Measurements from ENCODE around the gene NMUR2. TPM values are rescaled to one million over a fixed set of nuclear protein-coding genes. Genes with fewer than 3 reads are reported as not detected.

NMUR2 gene
- polyA plus RNA-seq, 1 donor from 2014 or later: not detected

GRCh38 chr5:152422081-152422480, 17.0 kb upstream of the NMUR2 start:
- no peak overlapping the region for H3K9ac ChIP-seq (ENCODE audit: low read length)
- H3K27me3 ChIP-seq (ENCODE audit: insufficient read depth, low read depth, low read length): no peaks in the 10 kb centered on the region
- no peaks in the 10 kb centered on the region for H3K9me2 ChIP-seq (ENCODE audit: insufficient read depth, low read length)
- TF ChIP-seq EZH2 (IDR thresholded peaks at IDR 0.05; ENCODE audit: borderline replicate concordance, insufficient read depth, low read length, poor library complexity, severe bottlenecking) (no peak), RAD21 (conservative IDR thresholded peaks at IDR 0.05) (no peak), SMC3 (conservative IDR thresholded peaks at IDR 0.05; ENCODE audit: poor library complexity) (no peak)
- TF ChIP-seq, protein P1, sequence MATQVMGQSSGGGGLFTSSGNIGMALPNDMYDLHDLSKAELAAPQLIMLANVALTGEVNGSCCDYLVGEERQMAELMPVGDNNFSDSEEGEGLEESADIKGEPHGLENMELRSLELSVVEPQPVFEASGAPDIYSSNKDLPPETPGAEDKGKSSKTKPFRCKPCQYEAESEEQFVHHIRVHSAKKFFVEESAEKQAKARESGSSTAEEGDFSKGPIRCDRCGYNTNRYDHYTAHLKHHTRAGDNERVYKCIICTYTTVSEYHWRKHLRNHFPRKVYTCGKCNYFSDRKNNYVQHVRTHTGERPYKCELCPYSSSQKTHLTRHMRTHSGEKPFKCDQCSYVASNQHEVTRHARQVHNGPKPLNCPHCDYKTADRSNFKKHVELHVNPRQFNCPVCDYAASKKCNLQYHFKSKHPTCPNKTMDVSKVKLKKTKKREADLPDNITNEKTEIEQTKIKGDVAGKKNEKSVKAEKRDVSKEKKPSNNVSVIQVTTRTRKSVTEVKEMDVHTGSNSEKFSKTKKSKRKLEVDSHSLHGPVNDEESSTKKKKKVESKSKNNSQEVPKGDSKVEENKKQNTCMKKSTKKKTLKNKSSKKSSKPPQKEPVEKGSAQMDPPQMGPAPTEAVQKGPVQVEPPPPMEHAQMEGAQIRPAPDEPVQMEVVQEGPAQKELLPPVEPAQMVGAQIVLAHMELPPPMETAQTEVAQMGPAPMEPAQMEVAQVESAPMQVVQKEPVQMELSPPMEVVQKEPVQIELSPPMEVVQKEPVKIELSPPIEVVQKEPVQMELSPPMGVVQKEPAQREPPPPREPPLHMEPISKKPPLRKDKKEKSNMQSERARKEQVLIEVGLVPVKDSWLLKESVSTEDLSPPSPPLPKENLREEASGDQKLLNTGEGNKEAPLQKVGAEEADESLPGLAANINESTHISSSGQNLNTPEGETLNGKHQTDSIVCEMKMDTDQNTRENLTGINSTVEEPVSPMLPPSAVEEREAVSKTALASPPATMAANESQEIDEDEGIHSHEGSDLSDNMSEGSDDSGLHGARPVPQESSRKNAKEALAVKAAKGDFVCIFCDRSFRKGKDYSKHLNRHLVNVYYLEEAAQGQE (IDR thresholded peaks at IDR 0.05; ENCODE audit: borderline replicate concordance): no peak
- no peaks in the 10 kb centered on the region for H3K79me2 ChIP-seq (replicated peaks; ENCODE audit: insufficient read depth, low read length)
- H3K9me3 ChIP-seq (ENCODE audit: low read length): no peaks in the 10 kb centered on the region
- H3K4me2 ChIP-seq (ENCODE audit: low read length): no peak overlapping the region
- H4K20me1 ChIP-seq (ENCODE audit: insufficient read depth): no peaks in the 10 kb centered on the region
- H3F3A ChIP-seq (ENCODE audit: insufficient read depth, low read length, poor library complexity, severe bottlenecking): no peaks in the 10 kb centered on the region
- H3K36me3 ChIP-seq (ENCODE audit: insufficient read depth, low read length): no peaks in the 10 kb centered on the region
- no peak overlapping the region for H3K27ac ChIP-seq (ENCODE audit: low read length)
- H3K4me3 ChIP-seq (ENCODE audit: low read length): no peak overlapping the region
- H2AFZ ChIP-seq (ENCODE audit: low read depth, low read length): no peak overlapping the region

DNA sequence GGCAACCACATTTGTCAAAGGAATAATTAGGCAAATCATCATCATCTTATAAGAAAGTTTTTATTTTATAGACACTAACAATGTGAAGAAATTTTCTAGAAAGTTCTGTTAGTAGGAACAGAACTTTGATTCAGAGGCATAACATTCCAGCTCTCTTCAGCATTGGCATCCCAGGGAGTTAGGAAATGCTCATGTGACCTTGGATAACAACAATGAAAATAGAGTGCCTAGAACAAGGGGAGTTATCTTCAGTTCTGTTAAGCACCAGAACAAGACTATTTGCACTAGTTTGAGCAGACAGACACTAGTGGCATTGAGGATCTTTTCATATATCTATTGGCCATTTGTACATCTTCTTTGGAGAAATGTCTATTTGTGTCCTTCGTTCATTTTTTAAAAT, 7.0 kb upstream of the NMUR2 start:
- Histone ChIP-seq H3K9ac (ENCODE audit: low read length) (no peak overlapping the region), H3K79me2 (replicated peaks; ENCODE audit: insufficient read depth, low read length) (no peaks in the 10 kb centered on the region), H3K4me2 (ENCODE audit: low read length) (no peak overlapping the region), H3K9me3 (ENCODE audit: low read length) (no peaks in the 10 kb centered on the region), H3K4me3 (ENCODE audit: low read length) (no peak overlapping the region), H3K27ac (ENCODE audit: low read length) (no peak overlapping the region), H2AFZ (ENCODE audit: low read depth, low read length) (no peak overlapping the region), H3K27me3 (ENCODE audit: insufficient read depth, low read depth, low read length) (no peaks in the 10 kb centered on the region), H3F3A (ENCODE audit: insufficient read depth, low read length, poor library complexity, severe bottlenecking) (no peaks in the 10 kb centered on the region), H4K20me1 (ENCODE audit: insufficient read depth) (no peaks in the 10 kb centered on the region), H3K36me3 (ENCODE audit: insufficient read depth, low read length) (no peaks in the 10 kb centered on the region), H3K9me2 (ENCODE audit: insufficient read depth, low read length) (no peaks in the 10 kb centered on the region)
- TF ChIP-seq, protein P1 (IDR thresholded peaks at IDR 0.05; ENCODE audit: borderline replicate concordance): no peak
- TF ChIP-seq, protein P2, sequence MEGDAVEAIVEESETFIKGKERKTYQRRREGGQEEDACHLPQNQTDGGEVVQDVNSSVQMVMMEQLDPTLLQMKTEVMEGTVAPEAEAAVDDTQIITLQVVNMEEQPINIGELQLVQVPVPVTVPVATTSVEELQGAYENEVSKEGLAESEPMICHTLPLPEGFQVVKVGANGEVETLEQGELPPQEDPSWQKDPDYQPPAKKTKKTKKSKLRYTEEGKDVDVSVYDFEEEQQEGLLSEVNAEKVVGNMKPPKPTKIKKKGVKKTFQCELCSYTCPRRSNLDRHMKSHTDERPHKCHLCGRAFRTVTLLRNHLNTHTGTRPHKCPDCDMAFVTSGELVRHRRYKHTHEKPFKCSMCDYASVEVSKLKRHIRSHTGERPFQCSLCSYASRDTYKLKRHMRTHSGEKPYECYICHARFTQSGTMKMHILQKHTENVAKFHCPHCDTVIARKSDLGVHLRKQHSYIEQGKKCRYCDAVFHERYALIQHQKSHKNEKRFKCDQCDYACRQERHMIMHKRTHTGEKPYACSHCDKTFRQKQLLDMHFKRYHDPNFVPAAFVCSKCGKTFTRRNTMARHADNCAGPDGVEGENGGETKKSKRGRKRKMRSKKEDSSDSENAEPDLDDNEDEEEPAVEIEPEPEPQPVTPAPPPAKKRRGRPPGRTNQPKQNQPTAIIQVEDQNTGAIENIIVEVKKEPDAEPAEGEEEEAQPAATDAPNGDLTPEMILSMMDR (IDR thresholded peaks at IDR 0.05; ENCODE audit: poor library complexity, severe bottlenecking): no peak
- no peak for TF ChIP-seq EP300 (conservative IDR thresholded peaks at IDR 0.05; ENCODE audit: poor library complexity, severe bottlenecking)
- no peak for TF ChIP-seq EZH2 (IDR thresholded peaks at IDR 0.05; ENCODE audit: borderline replicate concordance, insufficient read depth, low read length, poor library complexity, severe bottlenecking)
- no peak for TF ChIP-seq MXI1 (conservative IDR thresholded peaks at IDR 0.05; ENCODE audit: poor library complexity, severe bottlenecking)
- no peak for TF ChIP-seq SMC3 (conservative IDR thresholded peaks at IDR 0.05; ENCODE audit: poor library complexity)
- TF ChIP-seq POLR2AphosphoS5 (IDR thresholded peaks at IDR 0.05): no peak
- no peak for TF ChIP-seq TAF1 (IDR thresholded peaks at IDR 0.05; ENCODE audit: low read depth)
- TF ChIP-seq RAD21 (conservative IDR thresholded peaks at IDR 0.05): no peak

Data from neural cell (in vitro differentiated cells).